ENCODE results near the gene UBAP2. TPM values are rescaled to one million over a fixed set of nuclear protein-coding genes. Genes with fewer than 3 reads are reported as not detected.

UBAP2 gene
- total RNA-seq, 6 experiments from 2014 or later: 28.7 to 34.9 (median 32.8) TPM

GRCh38 chr9:33926746-33927485 is 121.8 kb downstream of the UBAP2 start:
- peaks cover 2% of the 10 kb centered on the region for H3K4me1 Mint-ChIP-seq (ENCODE audit: low read depth)
- no peak overlapping the region for H3K27ac Mint-ChIP-seq
- no peak overlapping the region; the same call in 1 of the 2 replicates for H3K4me3 Mint-ChIP-seq
- peaks cover 26% of the 10 kb centered on the region for H3K36me3 Mint-ChIP-seq (ENCODE audit: low read depth)
- TF ChIP-seq CTCF (IDR thresholded peaks at IDR 0.05): no peak
- DNase-seq: no peak
- peaks cover 9% of the 10 kb centered on the region for H3K27me3 Mint-ChIP-seq (ENCODE audit: insufficient read depth)
- no peaks in the 10 kb centered on the region for H3K9me3 Mint-ChIP-seq

GRCh38 chr9:33924978-33925797 is 123.5 kb downstream of the UBAP2 start:
- peaks cover 21% of the 10 kb centered on the region for H3K36me3 Mint-ChIP-seq (ENCODE audit: low read depth)
- peak overlapping the region; percentile 17 for H3K27ac Mint-ChIP-seq
- no peaks in the 10 kb centered on the region for H3K9me3 Mint-ChIP-seq
- DNase-seq: peak; percentile 60
- H3K27me3 Mint-ChIP-seq (ENCODE audit: insufficient read depth): peaks cover 8% of the 10 kb centered on the region
- no peaks in the 10 kb centered on the region for H3K4me1 Mint-ChIP-seq (ENCODE audit: low read depth)
- peak; percentile 80 for TF ChIP-seq CTCF (IDR thresholded peaks at IDR 0.05)
- H3K4me3 Mint-ChIP-seq: peak overlapping the region; percentile 48; the same call in 1 of the 2 replicates

GRCh38 chr9:33923998-33924701 is 124.5 kb downstream of the UBAP2 start:
- DNase-seq: no peak
- Mint-ChIP-seq H3K9me3 (no peaks in the 10 kb centered on the region), H3K27ac (peak overlapping the region; percentile 21), H3K4me3 (no peak overlapping the region), H3K4me1 (ENCODE audit: low read depth) (no peaks in the 10 kb centered on the region), H3K36me3 (ENCODE audit: low read depth) (peaks cover 21% of the 10 kb centered on the region), H3K27me3 (ENCODE audit: insufficient read depth) (peaks cover 8% of the 10 kb centered on the region)
- no peak for TF ChIP-seq CTCF (IDR thresholded peaks at IDR 0.05)

- peaks cover 26% of the 10 kb centered on the region for H3K36me3 Mint-ChIP-seq (ENCODE audit: low read depth)
- TF ChIP-seq CTCF (IDR thresholded peaks at IDR 0.05): no peak
- no peaks in the 10 kb centered on the region for H3K4me1 Mint-ChIP-seq (ENCODE audit: low read depth)
- H3K27me3 Mint-ChIP-seq (ENCODE audit: insufficient read depth): peaks cover 7% of the 10 kb centered on the region
- no peak overlapping the region for H3K27ac Mint-ChIP-seq
- no peaks in the 10 kb centered on the region for H3K9me3 Mint-ChIP-seq
- no peak overlapping the region for H3K4me3 Mint-ChIP-seq
- DNase-seq: no peak
These were observed 125.6 kb downstream of the UBAP2 start for GRCh38 chr9:33923079-33923478.

Measured in HFFc6 (cell line).